HCT116 (cell line): ENCODE results near the gene SEMA6A. TPM values are rescaled to one million over a fixed set of nuclear protein-coding genes. Genes with fewer than 3 reads are reported as not detected.

ENCODE experiments used
- ATAC-seq: fragments of 200-7000 bp; cut with Tn5 transposase; 2 replicates; pipeline ENCODE4 v1.9.1; 2020; ENCODE audit warnings: mild to moderate bottlenecking, moderate library complexity
- BruUV-seq: library from RNA; stranded (reverse); fragments of 400-500 nt; replicated peaks from 2 replicates; lab custom pipeline; 2021; lab: Mats Ljungman, UMichigan
- CTCF ChIA-PET: fragments of 300-600 bp; sonication (Branson Sonifier 250); formaldehyde crosslinking; loops from one replicate; lab custom pipeline; 2021; ENCODE audit warnings: antibody characterized with exemption; lab: Charles Lee
- POLR2A ChIA-PET: fragments of 300-600, 350-600 bp; sonication (Branson Sonifier 250); formaldehyde crosslinking; loops from one replicate; lab custom pipeline; 2021; ENCODE audit warnings: antibody characterized with exemption; lab: Charles Lee
- RAD21 ChIA-PET, 2 experiments: fragments of 300-600 bp; sonication (Branson Sonifier 250); formaldehyde crosslinking; loops; one replicate each; lab custom pipeline; 2023; ENCODE audit warnings: low total read pairs in 2 of 2; ENCODE audit not compliant: uncharacterized antibody in 2 of 2, unreplicated experiment in 2 of 2, low non-redundant PET in 1 of 2; lab: Charles Lee
- DNase-seq: peaks from one replicate; pipeline ENCODE4 v3.0.0-alpha.2; 2010; ENCODE audit warnings: low read depth, low spot score
- H2AFZ ChIP-seq: fragments of 200-600 bp; shearing (Covaris generic), sonication (generic); 2 replicates; pipeline ENCODE4 v1.6.1; 2017; ENCODE audit warnings: low read depth, mixed run types, mixed read lengths, antibody characterized with exemption, low read length; ENCODE audit not compliant: poor library complexity, severe bottlenecking
- H3K27ac ChIP-seq: 2 replicates; pipeline ENCODE4 v1.5.1; 2012; ENCODE audit warnings: low read depth, low read length
- H3K27me3 ChIP-seq: fragments of 200-600 bp; sonication (generic); 2 replicates; pipeline ENCODE4 v1.6.1; 2016; ENCODE audit warnings: mixed run types, low read length, mixed read lengths; ENCODE audit not compliant: insufficient read depth
- H3K36me3 ChIP-seq, 2 experiments: fragments of 200-500 bp in 1 of 2; fragments of 200-600 bp in 1 of 2; sonication (Bioruptor generic) in 1 of 2; sonication (generic) in 1 of 2; 2 replicates each; pipeline versions ENCODE4 v1.5.1 to v1.6.1; 2014 to 2016; ENCODE audit warnings: low read length in 2 of 2, inconsistent platforms in 1 of 2, mixed read lengths in 1 of 2, mixed run types in 1 of 2; ENCODE audit not compliant: insufficient read depth in 2 of 2, control insufficient read depth in 1 of 2
- H3K4me1 ChIP-seq, 2 experiments: fragments of 200-600 bp in 1 of 2; sonication (generic) in 1 of 2; 2 replicates each; pipeline versions ENCODE4 v1.5.1 to v1.6.1; 2012 to 2017; ENCODE audit warnings: low read length in 2 of 2, inconsistent platforms in 1 of 2, mild to moderate bottlenecking in 1 of 2, mixed read lengths in 1 of 2, mixed run types in 1 of 2, moderate library complexity in 1 of 2; ENCODE audit not compliant: insufficient read depth in 2 of 2, control insufficient read depth in 1 of 2
- H3K4me2 ChIP-seq: fragments of 200-600 bp; sonication (generic); 2 replicates; pipeline ENCODE4 v1.6.1; 2017; ENCODE audit warnings: mixed run types, low read length, mixed read lengths
- H3K4me3 ChIP-seq, 2 experiments: fragments of 200-600 bp in 1 of 2; sonication (generic) in 1 of 2; replicated peaks in 1 of 2; 2 replicates each; pipeline ENCODE4 v1.5.1; 2011 to 2016; ENCODE audit warnings: low read length in 2 of 2, control low read depth in 1 of 2, low read depth in 1 of 2, mild to moderate bottlenecking in 1 of 2, mixed read lengths in 1 of 2, mixed run types in 1 of 2
- H3K79me2 ChIP-seq: fragments of 200-600 bp; sonication (generic); 2 replicates; pipeline ENCODE4 v1.6.1; 2017; ENCODE audit warnings: mild to moderate bottlenecking, mixed run types, low read length, moderate library complexity, mixed read lengths; ENCODE audit not compliant: insufficient read depth
- H3K9ac ChIP-seq: fragments of 200-600 bp; sonication (generic); 2 replicates; pipeline ENCODE4 v1.6.1; 2016; ENCODE audit warnings: low read length, mixed read lengths
- H3K9me2 ChIP-seq: fragments of 200-600 bp; sonication (generic), shearing (Covaris generic); 2 replicates; pipeline ENCODE4 v1.6.1; 2017; ENCODE audit warnings: mixed run types, mild to moderate bottlenecking, moderate library complexity; ENCODE audit not compliant: insufficient read depth
- H3K9me3 ChIP-seq, 2 experiments: fragments of 200-500 bp in 1 of 2; fragments of 200-600 bp in 1 of 2; sonication (Bioruptor generic) in 1 of 2; sonication (generic) in 1 of 2; 2 replicates each; pipeline ENCODE4 v1.6.1; 2014 to 2017; ENCODE audit warnings: low read length in 2 of 2, mixed read lengths in 2 of 2, inconsistent platforms in 1 of 2, low read depth in 1 of 2, mild to moderate bottlenecking in 1 of 2, mixed run types in 1 of 2, moderate library complexity in 1 of 2; ENCODE audit not compliant: control insufficient read depth in 1 of 2, insufficient read depth in 1 of 2
- H4K20me1 ChIP-seq: fragments of 200-600 bp; sonication (generic), shearing (Covaris generic); 2 replicates; pipeline ENCODE4 v1.6.1; 2017; ENCODE audit warnings: mixed run types, mild to moderate bottlenecking, moderate library complexity; ENCODE audit not compliant: insufficient read depth
- CBX3 ChIP-seq: IDR thresholded peaks from 2 replicates; pipeline ENCODE4 v1.6.1; 2012; ENCODE audit warnings: low read depth
- POLR2AphosphoS5 ChIP-seq: IDR thresholded peaks from 2 replicates; pipeline ENCODE4 v1.6.1; 2011; ENCODE audit warnings: mild to moderate bottlenecking, low read depth, low read length, moderate library complexity
- RAD21 ChIP-seq: IDR thresholded peaks from 2 replicates; pipeline ENCODE4 v1.6.1; 2012; ENCODE audit warnings: low read depth, mild to moderate bottlenecking
- SP1 ChIP-seq: IDR thresholded peaks from 2 replicates; pipeline ENCODE4 v1.6.1; 2012; ENCODE audit warnings: low read depth
- TCF7L2 ChIP-seq: IDR thresholded peaks from 2 replicates; pipeline ENCODE4 v1.7.0; 2011; ENCODE audit warnings: borderline replicate concordance, inconsistent platforms; ENCODE audit not compliant: insufficient read depth, insufficient read length; ENCODE audit errors: extremely low read depth
- ZFX ChIP-seq: fragments of 450-650 bp; IDR thresholded peaks from 2 replicates; pipeline ENCODE4 v1.6.1; 2017
- intact Hi-C: fragments of 100-400 bp; cut with micrococcal nuclease; formaldehyde crosslinking; loops from 2 replicates; pipeline ENCODE4 v1.10.0; 2022
- total RNA-seq: library from RNA; stranded (reverse); gene quantifications from one replicate; pipeline ENCODE4 v1.2.1, GENCODE V29; 2021; ENCODE audit not compliant: unreplicated experiment
- TF ChIP-seq, protein P1 (sequence below), 3 experiments: fragments of 200-600 bp in 1 of 3; sonication (generic) in 1 of 3; IDR thresholded peaks in 2 of 3; conservative IDR thresholded peaks in 1 of 3; 2 replicates each; pipeline ENCODE4 v1.5.1; 2012 to 2017; ENCODE audit warnings: low read depth in 2 of 3, low read length in 2 of 3, antibody characterized with exemption in 1 of 3, borderline replicate concordance in 1 of 3, control low read depth in 1 of 3, mild to moderate bottlenecking in 1 of 3, mixed read lengths in 1 of 3, mixed run types in 1 of 3, moderate library complexity in 1 of 3; ENCODE audit not compliant: insufficient read depth in 1 of 3

SEMA6A gene
- total RNA-seq, 1 experiment from 2014 or later, result 6.7 TPM

GRCh38 chr5:116577064-116577788, 2.6 kb upstream of the SEMA6A start:
- H4K20me1 ChIP-seq, result no peaks in the 10 kb centered on the region
- no peak overlapping the region for H3K27ac ChIP-seq
- TF ChIP-seq CBX3 (no peak), POLR2AphosphoS5 (no peak), ZFX (no peak), TCF7L2 (no peak)
- ChIA-PET POLR2A (no interaction called here), CTCF (interaction anchor here (1.4 kb wide), 1 partner anchor 879 kb away, joined by 3 read pairs; no protein-coding TSS in a partner anchor), RAD21 (interaction anchor here in 1 of 2 experiments (0.7 kb wide), 1 partner anchor 190 kb away, joined by 3 read pairs; no protein-coding TSS in a partner anchor)
- H3K4me1 ChIP-seq, result peaks cover 8 to 21% of the 10 kb centered on the region in 2 experiments; a peak in 3 of 4 replicates
- H3K79me2 ChIP-seq, result no peaks in the 10 kb centered on the region; the same call in 1 of the 2 replicates
- intact Hi-C loops, result loop anchor here (10.0 kb wide), 1 partner anchor 988 kb away; no protein-coding TSS in a partner anchor
- H3K27me3 ChIP-seq, result no peaks in the 10 kb centered on the region
- H3K4me3 ChIP-seq, result no peak overlapping the region
- H3K36me3 ChIP-seq, result no peaks in the 10 kb centered on the region
- no peak overlapping the region for H3K4me2 ChIP-seq
- H3K9me2 ChIP-seq, result no peaks in the 10 kb centered on the region
- ATAC-seq, result no peak
- no peak overlapping the region for H2AFZ ChIP-seq
- no TSS peak for BruUV-seq
- no peak overlapping the region for H3K9ac ChIP-seq
- DNase-seq, result no peak
- no peaks in the 10 kb centered on the region for H3K9me3 ChIP-seq

- H3K36me3 ChIP-seq, result no peaks in the 10 kb centered on the region
- H3K9me3 ChIP-seq, result no peaks in the 10 kb centered on the region
- RAD21 ChIA-PET, result interaction anchor here in 1 of 2 experiments (0.7 kb wide), 1 partner anchor 359 kb away, joined by 4 read pairs; no protein-coding TSS in a partner anchor
- DNase-seq (peak; percentile 72), ATAC-seq (peak; percentile 72)
- peak overlapping the region; percentile 96 for H2AFZ ChIP-seq
- H3K4me1 ChIP-seq, result peaks cover 8 to 21% of the 10 kb centered on the region in 2 experiments; a peak in 3 of 4 replicates
- intact Hi-C loops, result loop anchor here (1.0 to 10.0 kb wide), 2 partner anchors 372 to 989 kb away; no protein-coding TSS in a partner anchor
- H3K4me2 ChIP-seq, result peak overlapping the region; percentile 85
- peak overlapping the region; percentile 57 for H3K9ac ChIP-seq
- H3K27me3 ChIP-seq, result no peaks in the 10 kb centered on the region
- no peaks in the 10 kb centered on the region for H3K9me2 ChIP-seq
- TF ChIP-seq SP1 (no peak), RAD21 (peak; percentile 90), POLR2AphosphoS5 (0 out of 2 replicates have a peak, but pooled peaks have one; percentile 26)
- TF ChIP-seq, protein P1, sequence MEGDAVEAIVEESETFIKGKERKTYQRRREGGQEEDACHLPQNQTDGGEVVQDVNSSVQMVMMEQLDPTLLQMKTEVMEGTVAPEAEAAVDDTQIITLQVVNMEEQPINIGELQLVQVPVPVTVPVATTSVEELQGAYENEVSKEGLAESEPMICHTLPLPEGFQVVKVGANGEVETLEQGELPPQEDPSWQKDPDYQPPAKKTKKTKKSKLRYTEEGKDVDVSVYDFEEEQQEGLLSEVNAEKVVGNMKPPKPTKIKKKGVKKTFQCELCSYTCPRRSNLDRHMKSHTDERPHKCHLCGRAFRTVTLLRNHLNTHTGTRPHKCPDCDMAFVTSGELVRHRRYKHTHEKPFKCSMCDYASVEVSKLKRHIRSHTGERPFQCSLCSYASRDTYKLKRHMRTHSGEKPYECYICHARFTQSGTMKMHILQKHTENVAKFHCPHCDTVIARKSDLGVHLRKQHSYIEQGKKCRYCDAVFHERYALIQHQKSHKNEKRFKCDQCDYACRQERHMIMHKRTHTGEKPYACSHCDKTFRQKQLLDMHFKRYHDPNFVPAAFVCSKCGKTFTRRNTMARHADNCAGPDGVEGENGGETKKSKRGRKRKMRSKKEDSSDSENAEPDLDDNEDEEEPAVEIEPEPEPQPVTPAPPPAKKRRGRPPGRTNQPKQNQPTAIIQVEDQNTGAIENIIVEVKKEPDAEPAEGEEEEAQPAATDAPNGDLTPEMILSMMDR (IDR thresholded peaks at IDR 0.05 in 2 of 3, conservative IDR thresholded peaks at IDR 0.05 in 1 of 3; ENCODE audit: borderline replicate concordance in 1 of 3, insufficient read depth in 1 of 3, low read depth in 2 of 3, low read length in 2 of 3), result peak; percentile 72 to 88 (median 82); a peak in 5 of 6 replicates
- no peaks in the 10 kb centered on the region; the same call in 1 of the 2 replicates for H3K79me2 ChIP-seq
- H3K27ac ChIP-seq, result peak overlapping the region; percentile 40; the same call in 1 of the 2 replicates
- H3K4me3 ChIP-seq, result peak overlapping the region; percentile 59 to 70
- BruUV-seq, result no TSS peak
- CTCF ChIA-PET, result interaction anchor here (0.9 to 2.4 kb wide), 5 partner anchors 9 to 880 kb away, joined by 3 to 15 read pairs (median 4); no protein-coding TSS in a partner anchor
- POLR2A ChIA-PET, result interaction anchor here (1.4 kb wide), 1 partner anchor 371 kb away, joined by 3 read pairs; no protein-coding TSS in a partner anchor
- H4K20me1 ChIP-seq, result no peaks in the 10 kb centered on the region
Measured at GRCh38 chr5:116576053-116576713, 1.6 kb upstream of the SEMA6A start.
